PC-9 (cell line): ENCODE data around the gene CCT2. TPM values are rescaled to one million over a fixed set of nuclear protein-coding genes. Genes with fewer than 3 reads are reported as not detected.

Source experiments
- BruUV-seq: library from RNA; stranded (reverse); fragments of 400-500 nt; replicated peaks from 2 replicates; lab custom pipeline; 2021; lab: Mats Ljungman, UMichigan
- CTCF ChIA-PET: fragments of 300-600 bp; sonication (Branson Sonifier 250); formaldehyde crosslinking; loops from one replicate; lab custom pipeline; 2022; ENCODE audit warnings: antibody characterized with exemption; lab: Charles Lee
- POLR2A ChIA-PET: fragments of 300-600 bp; sonication (Branson Sonifier 250); formaldehyde crosslinking; loops from one replicate; lab custom pipeline; 2022; ENCODE audit warnings: antibody characterized with exemption; ENCODE audit not compliant: unreplicated experiment; lab: Charles Lee
- DNase-seq, 2 experiments: peaks; one replicate each; pipeline versions ENCODE4 v3.0.0 to v3.0.0-alpha.2; 2015 to 2022; ENCODE audit warnings: mixed read lengths in 1 of 2
- H2AFZ ChIP-seq: fragments of 200-600 bp; sonication (generic); 2 replicates; pipeline ENCODE4 v1.8.1; 2017; ENCODE audit warnings: antibody characterized with exemption
- H3F3A ChIP-seq: fragments of 200-600 bp; sonication (generic); 2 replicates; pipeline ENCODE4 v1.8.1; 2017; ENCODE audit warnings: antibody characterized with exemption, mild to moderate bottlenecking, low read depth; ENCODE audit not compliant: insufficient read depth
- H3K27ac ChIP-seq: fragments of 200-600 bp; sonication (generic); 2 replicates; pipeline ENCODE4 v1.6.1; 2016; ENCODE audit warnings: mixed run types
- H3K27me3 ChIP-seq: fragments of 200-600 bp; sonication (generic); 2 replicates; pipeline ENCODE4 v1.6.1; 2016; ENCODE audit warnings: low read depth, mixed run types; ENCODE audit not compliant: insufficient read depth
- H3K36me3 ChIP-seq: fragments of 200-600 bp; sonication (generic); 2 replicates; pipeline ENCODE4 v1.6.1; 2016; ENCODE audit warnings: low read depth, mixed run types
- H3K4me1 ChIP-seq: fragments of 200-600 bp; sonication (generic); replicated peaks from 2 replicates; pipeline ENCODE4 v1.6.1; 2016; ENCODE audit warnings: mixed run types; ENCODE audit not compliant: insufficient read depth
- H3K4me2 ChIP-seq: fragments of 200-600 bp; sonication (generic); 2 replicates; pipeline ENCODE4 v1.6.1; 2017; ENCODE audit warnings: mixed run types
- H3K4me3 ChIP-seq: fragments of 200-600 bp; sonication (generic); 2 replicates; pipeline ENCODE4 v1.6.1; 2016; ENCODE audit warnings: mixed run types
- H3K79me2 ChIP-seq: fragments of 200-600 bp; sonication (generic); 2 replicates; pipeline ENCODE4 v1.6.1; 2017; ENCODE audit warnings: low read depth, mixed run types
- H3K9me2 ChIP-seq: fragments of 200-600 bp; sonication (generic); 2 replicates; pipeline ENCODE4 v1.8.1; 2017; ENCODE audit warnings: mild to moderate bottlenecking; ENCODE audit not compliant: insufficient read depth
- H3K9me3 ChIP-seq: fragments of 200-600 bp; sonication (generic); 2 replicates; pipeline ENCODE4 v1.8.1; 2016; ENCODE audit warnings: low read depth; ENCODE audit not compliant: insufficient read depth
- H4K20me1 ChIP-seq: fragments of 200-600 bp; sonication (generic); 2 replicates; pipeline ENCODE4 v1.8.1; 2017; ENCODE audit not compliant: insufficient read depth
- EZH2 ChIP-seq: fragments of 200-600 bp; sonication (generic); IDR thresholded peaks from 2 replicates; pipeline ENCODE4 v1.8.0; 2017; ENCODE audit warnings: antibody characterized with exemption, low read depth
- intact Hi-C: fragments of 100-400 bp; cut with micrococcal nuclease; formaldehyde crosslinking; loops from one replicate; pipeline ENCODE4 v1.10.0; 2022; ENCODE audit not compliant: unreplicated experiment
- total RNA-seq: library from RNA; stranded (reverse); gene quantifications from 2 replicates; pipeline ENCODE4 v1.2.3, GENCODE V29; 2021
- TF ChIP-seq, protein P1 (sequence below): fragments of 200-600 bp; sonication (generic); conservative IDR thresholded peaks from 2 replicates; pipeline ENCODE4 v1.6.1; 2017; ENCODE audit warnings: mixed run types, antibody characterized with exemption, mild to moderate bottlenecking, moderate library complexity

Gene CCT2
- total RNA-seq, 1 experiment from 2014 or later = 162 TPM

GRCh38 chr12:69580074-69580473 is 5.2 kb upstream of the CCT2 start:
- Histone ChIP-seq H4K20me1 (no peaks in the 10 kb centered on the region), H3K27ac (no peak overlapping the region), H3K36me3 (no peaks in the 10 kb centered on the region), H3K4me1 (0 out of 2 replicates have a peak, but pooled peaks cover 4% of the 10 kb centered on the region), H3K9me3 (no peaks in the 10 kb centered on the region), H3K79me2 (no peaks in the 10 kb centered on the region), H3K4me2 (no peak overlapping the region), H2AFZ (no peak overlapping the region), H3K9me2 (no peaks in the 10 kb centered on the region), H3K27me3 (no peaks in the 10 kb centered on the region), H3F3A (0 out of 2 replicates have a peak, but pooled peaks cover 4% of the 10 kb centered on the region), H3K4me3 (no peak overlapping the region)
- no TSS peak for BruUV-seq
- no peak for DNase-seq
- TF ChIP-seq, protein P1, sequence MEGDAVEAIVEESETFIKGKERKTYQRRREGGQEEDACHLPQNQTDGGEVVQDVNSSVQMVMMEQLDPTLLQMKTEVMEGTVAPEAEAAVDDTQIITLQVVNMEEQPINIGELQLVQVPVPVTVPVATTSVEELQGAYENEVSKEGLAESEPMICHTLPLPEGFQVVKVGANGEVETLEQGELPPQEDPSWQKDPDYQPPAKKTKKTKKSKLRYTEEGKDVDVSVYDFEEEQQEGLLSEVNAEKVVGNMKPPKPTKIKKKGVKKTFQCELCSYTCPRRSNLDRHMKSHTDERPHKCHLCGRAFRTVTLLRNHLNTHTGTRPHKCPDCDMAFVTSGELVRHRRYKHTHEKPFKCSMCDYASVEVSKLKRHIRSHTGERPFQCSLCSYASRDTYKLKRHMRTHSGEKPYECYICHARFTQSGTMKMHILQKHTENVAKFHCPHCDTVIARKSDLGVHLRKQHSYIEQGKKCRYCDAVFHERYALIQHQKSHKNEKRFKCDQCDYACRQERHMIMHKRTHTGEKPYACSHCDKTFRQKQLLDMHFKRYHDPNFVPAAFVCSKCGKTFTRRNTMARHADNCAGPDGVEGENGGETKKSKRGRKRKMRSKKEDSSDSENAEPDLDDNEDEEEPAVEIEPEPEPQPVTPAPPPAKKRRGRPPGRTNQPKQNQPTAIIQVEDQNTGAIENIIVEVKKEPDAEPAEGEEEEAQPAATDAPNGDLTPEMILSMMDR = no peak
- no peak for TF ChIP-seq EZH2
- ChIA-PET CTCF (no interaction called here), POLR2A (no interaction called here)
- intact Hi-C loops = no loop called here

DNA sequence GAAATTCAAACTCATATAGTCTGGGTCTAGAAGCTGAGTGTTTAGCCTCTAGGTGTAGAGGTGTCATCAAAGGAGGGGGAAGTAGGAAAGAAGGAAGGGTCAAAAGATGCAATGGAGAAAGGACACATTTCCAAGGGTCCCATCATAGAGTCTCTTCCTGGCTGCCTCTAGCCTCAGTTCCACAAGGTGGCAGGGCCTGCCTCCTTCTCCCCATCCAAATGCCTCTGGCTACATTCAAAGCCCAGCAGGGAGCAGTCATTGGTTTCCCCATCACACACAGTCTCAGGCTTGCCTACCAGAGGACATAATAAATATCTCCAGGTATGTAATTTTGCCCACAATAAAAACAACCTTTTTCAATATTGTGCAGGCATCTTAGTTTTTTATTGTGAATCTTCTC is 2.1 kb upstream of the CCT2 start:
- no peak for DNase-seq
- no peaks in the 10 kb centered on the region for H3K27me3 ChIP-seq
- H3K9me3 ChIP-seq = no peaks in the 10 kb centered on the region
- no peak overlapping the region for H3K4me3 ChIP-seq
- peaks cover 13% of the 10 kb centered on the region; the same call in 1 of the 2 replicates for H3K4me1 ChIP-seq
- peaks cover 28% of the 10 kb centered on the region for H3K79me2 ChIP-seq
- TF ChIP-seq, protein P1 = no peak
- no peak for TF ChIP-seq EZH2
- POLR2A ChIA-PET = no interaction called here
- peaks cover 22% of the 10 kb centered on the region for H3K36me3 ChIP-seq
- H3K9me2 ChIP-seq = no peaks in the 10 kb centered on the region
- intact Hi-C loops = no loop called here
- BruUV-seq = no TSS peak
- H4K20me1 ChIP-seq = peaks cover 21% of the 10 kb centered on the region
- no peak overlapping the region for H3K27ac ChIP-seq
- CTCF ChIA-PET = interaction anchor here (0.9 kb wide), 1 partner anchor 12 kb away, joined by 3 read pairs; no protein-coding TSS in a partner anchor
- no peaks in the 10 kb centered on the region; the same call in 1 of the 2 replicates for H3F3A ChIP-seq
- no peak overlapping the region for H3K4me2 ChIP-seq
- H2AFZ ChIP-seq = no peak overlapping the region

DNA sequence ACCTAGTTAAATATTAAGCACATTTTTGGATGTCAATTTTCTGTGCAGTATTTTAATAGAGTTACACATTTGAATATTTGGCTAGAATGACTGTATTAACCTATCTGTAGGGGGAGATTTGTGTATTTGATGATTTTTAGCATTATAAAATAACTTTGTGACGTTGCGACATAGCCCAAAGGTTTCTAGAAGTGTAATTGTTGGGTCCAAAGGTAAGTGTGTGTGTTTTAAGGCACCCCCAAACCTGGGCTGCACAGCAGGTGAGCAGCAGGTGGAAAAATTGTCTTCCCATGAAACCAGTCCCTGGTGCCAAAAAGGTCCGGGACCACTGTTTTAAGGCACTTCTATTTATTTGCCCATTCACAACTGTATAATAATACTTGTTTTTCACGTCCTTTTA is 3.3 kb downstream of the CCT2 start:
- Histone ChIP-seq H3K9me2 (no peaks in the 10 kb centered on the region), H3K27ac (no peak overlapping the region), H3K4me2 (no peak overlapping the region), H3K4me3 (no peak overlapping the region), H3K27me3 (no peaks in the 10 kb centered on the region), H3K79me2 (peaks cover 53% of the 10 kb centered on the region), H3K9me3 (no peaks in the 10 kb centered on the region), H2AFZ (no peak overlapping the region), H4K20me1 (peaks cover 41% of the 10 kb centered on the region), H3K36me3 (peaks cover 67% of the 10 kb centered on the region), H3F3A (peaks cover 13% of the 10 kb centered on the region; the same call in 1 of the 2 replicates), H3K4me1 (peaks cover 13% of the 10 kb centered on the region; the same call in 1 of the 2 replicates)
- TF ChIP-seq, protein P1 = no peak
- TF ChIP-seq EZH2 = no peak
- ChIA-PET POLR2A (no interaction called here), CTCF (no interaction called here)
- intact Hi-C loops = loop anchor here (5.0 kb wide), 1 partner anchor 181 kb away; no protein-coding TSS in a partner anchor
- no TSS peak for BruUV-seq
- no peak for DNase-seq
